Body of pancreas (tissue), 4 donors: ENCODE measurements around the gene QRFP. TPM values are rescaled to one million over a fixed set of nuclear protein-coding genes. Genes with fewer than 3 reads are reported as not detected.

Experiments used
- ATAC-seq: fragments of 150-250 bp; one replicate; pipeline ENCODE4 v1.9.1; 2016
- DNase-seq, 4 donors: peaks; one replicate each; pipeline ENCODE4 v3.0.0-alpha.2; 2019
- H3K27ac ChIP-seq, 4 donors: fragments of 200-600 bp; sonication (generic); 1 replicate in 3 of 4; 2 replicates in 1 of 4; pipeline versions ENCODE4 v1.5.1 to v1.6.1; 2016 to 2019; ENCODE audit warnings: mild to moderate bottlenecking in 1 of 4, mixed read lengths in 1 of 4, moderate library complexity in 1 of 4
- H3K27me3 ChIP-seq, 2 donors: fragments of 200-600 bp; sonication (generic); one replicate each; pipeline ENCODE4 v1.6.0; 2016; ENCODE audit warnings: mild to moderate bottlenecking in 1 of 2
- H3K36me3 ChIP-seq, 2 donors: fragments of 200-600 bp; sonication (generic); replicated peaks in 1 of 2; 2 replicates each; pipeline ENCODE4 v1.5.1; 2016; ENCODE audit warnings: low read depth in 2 of 2; ENCODE audit not compliant: insufficient read depth in 1 of 2
- H3K4me1 ChIP-seq: fragments of 200-600 bp; sonication (generic); one replicate; pipeline ENCODE4 v1.6.0; 2016
- H3K4me3 ChIP-seq, 2 donors: fragments of 200-600 bp; sonication (generic); 1 replicate in 1 of 2; 2 replicates in 1 of 2; pipeline ENCODE4 v1.5.1; 2016 to 2019
- H3K9me3 ChIP-seq, 3 donors: fragments of 200-600 bp; sonication (generic); 1 replicate in 2 of 3; 2 replicates in 1 of 3; pipeline ENCODE4 v1.5.1; 2016
- CTCF ChIP-seq, 7 experiments: fragments of 450-650 bp in 4 of 7; fragments of 200-600 bp in 3 of 7; sonication (generic) in 3 of 7; IDR thresholded peaks; one replicate each; pipeline ENCODE4 v1.5.1; 2016 to 2019; ENCODE audit warnings: antibody characterized with exemption in 7 of 7
- POLR2A ChIP-seq, 3 donors: fragments of 450-650 bp; IDR thresholded peaks; one replicate each; pipeline ENCODE4 v1.6.1; 2016; ENCODE audit warnings: antibody characterized with exemption in 3 of 3, mild to moderate bottlenecking in 2 of 3
- WGBS, 2 donors: methylation state at CpG; one replicate each; pipeline ENCODE4 v1.1.5; 2017; 5-methylcytosine and 5-hydroxymethylcytosine counted together
- intact Hi-C: fragments of 100-400 bp; cut with DNase I; formaldehyde crosslinking; loops from one replicate; pipeline ENCODE4 v1.15.1; 2023
- total RNA-seq, 2 donors: library from RNA; depleted of rRNA; stranded (reverse); fragments of >200 nt; gene quantifications; one replicate each; pipeline ENCODE4 v1.1.0, GENCODE V29; 2016

Gene QRFP
- total RNA-seq, 2 donors from 2014 or later, result not detected

GRCh38 chr9:130878295-130878694, 18.3 kb downstream of the QRFP start:
- H3K9me3 ChIP-seq, result no peaks in the 10 kb centered on the region
- 88 to 90% methylated on average over 6 of the region's 6 CpGs for WGBS, 2 donors
- H3K36me3 ChIP-seq, result peaks cover 13 to 32% of the 10 kb centered on the region in 2 donors
- H3K27ac ChIP-seq, result no peak overlapping the region
- no peak for TF ChIP-seq POLR2A (IDR thresholded peaks at IDR 0.05)
- no peak for TF ChIP-seq CTCF (IDR thresholded peaks at IDR 0.05)
- H3K27me3 ChIP-seq, result no peaks in the 10 kb centered on the region
- H3K4me1 ChIP-seq, result peaks cover 2% of the 10 kb centered on the region
- intact Hi-C loops, result no loop called here
- H3K4me3 ChIP-seq, result no peak overlapping the region
- DNase-seq (no peak), ATAC-seq (no peak)

- 93 to 99% methylated on average over 6 of the region's 6 CpGs for WGBS, 2 donors
- Histone ChIP-seq H3K27ac (no peak overlapping the region), H3K27me3 (no peaks in the 10 kb centered on the region), H3K36me3 (peaks cover 13 to 27% of the 10 kb centered on the region in 2 donors), H3K4me1 (peaks cover 11% of the 10 kb centered on the region), H3K9me3 (no peaks in the 10 kb centered on the region), H3K4me3 (no peak overlapping the region)
- intact Hi-C loops, result no loop called here
- DNase-seq (no peak), ATAC-seq (no peak)
- TF ChIP-seq POLR2A (IDR thresholded peaks at IDR 0.05) (no peak), CTCF (IDR thresholded peaks at IDR 0.05) (no peak)
Measured at GRCh38 chr9:130877300-130877699, 19.3 kb downstream of the QRFP start.

GRCh38 chr9:130874783-130875182, 21.8 kb downstream of the QRFP start:
- 86 to 94% methylated on average over 5 of the region's 5 CpGs for WGBS, 2 donors
- ATAC-seq (no peak), DNase-seq (no peak)
- H3K4me3 ChIP-seq, result no peak overlapping the region
- H3K27ac ChIP-seq, result no peak overlapping the region
- intact Hi-C loops, result no loop called here
- H3K4me1 ChIP-seq, result peaks cover 11% of the 10 kb centered on the region
- H3K27me3 ChIP-seq, result no peaks in the 10 kb centered on the region
- H3K9me3 ChIP-seq, result no peaks in the 10 kb centered on the region
- TF ChIP-seq POLR2A (IDR thresholded peaks at IDR 0.05) (no peak), CTCF (IDR thresholded peaks at IDR 0.05) (no peak)
- peaks cover under 1 to 8% of the 10 kb centered on the region in 2 donors for H3K36me3 ChIP-seq

GRCh38 chr9:130873966-130874365, 22.6 kb downstream of the QRFP start:
- no peak for ATAC-seq
- TF ChIP-seq POLR2A (IDR thresholded peaks at IDR 0.05) (no peak), CTCF (IDR thresholded peaks at IDR 0.05) (no peak)
- H3K4me3 ChIP-seq, result no peak overlapping the region
- DNase-seq, result no peak
- peaks cover 16% of the 10 kb centered on the region for H3K4me1 ChIP-seq
- peaks cover 0 to 4% of the 10 kb centered on the region in 2 donors for H3K36me3 ChIP-seq
- H3K27ac ChIP-seq, result peak overlapping the region in 1 of 4 donors; percentile 45
- intact Hi-C loops, result no loop called here
- WGBS, 2 donors, result 87 to 90% methylated on average over 8 of the region's 8 CpGs
- H3K9me3 ChIP-seq, result no peaks in the 10 kb centered on the region
- no peaks in the 10 kb centered on the region for H3K27me3 ChIP-seq

GRCh38 chr9:130872912-130873503, 23.6 kb downstream of the QRFP start:
- intact Hi-C loops, result no loop called here
- Histone ChIP-seq H3K36me3 (no peaks in the 10 kb centered on the region), H3K4me3 (no peak overlapping the region), H3K9me3 (no peaks in the 10 kb centered on the region), H3K27me3 (no peaks in the 10 kb centered on the region), H3K4me1 (peaks cover 20% of the 10 kb centered on the region), H3K27ac (peak overlapping the region in 3 of 4 donors; percentile 16 to 55 (median 45))
- peak; percentile 85 for ATAC-seq
- 56 to 68% methylated on average over 9 to 15 of the region's 15 CpGs for WGBS, 2 donors
- DNase-seq, result peak; percentile 82 to 90 (median 88)
- TF ChIP-seq CTCF (IDR thresholded peaks at IDR 0.05) (no peak), POLR2A (IDR thresholded peaks at IDR 0.05) (no peak)
